T follicular helper cell (primary cell): ENCODE data around the gene SFTA2.

Source experiments
- DNase-seq: peaks from one replicate; pipeline ENCODE4 v3.0.0-alpha.2; 2020; ENCODE audit warnings: low read depth

The SFTA2 gene

GRCh38 chr6:30889921-30890645 is 41.9 kb downstream of the SFTA2 start:
- no peak for DNase-seq

- no peak for DNase-seq
Measured at GRCh38 chr6:30889496-30889885, 42.5 kb downstream of the SFTA2 start.

- DNase-seq, result no peak
Measured at GRCh38 chr6:30888816-30889495, 43.0 kb downstream of the SFTA2 start.

GRCh38 chr6:30887901-30888815 is 43.8 kb downstream of the SFTA2 start:
- DNase-seq, result no peak

GRCh38 chr6:30886897-30887255 is 45.1 kb downstream of the SFTA2 start:
- no peak for DNase-seq

- no peak for DNase-seq
Measured at GRCh38 chr6:30885999-30886896, 45.7 kb downstream of the SFTA2 start.

- DNase-seq, result no peak
Measured at GRCh38 chr6:30885481-30885998, 46.4 kb downstream of the SFTA2 start.

GRCh38 chr6:30884521-30885480 is 47.2 kb downstream of the SFTA2 start:
- no peak for DNase-seq

GRCh38 chr6:30883685-30884520 is 48.1 kb downstream of the SFTA2 start, which contains the start of gene DDR1:
DDR1 (plus strand) TSS chr6:30884519; CDS start chr6:30888730, 4,211 bp downstream.
- peak; percentile 27 for DNase-seq

- no peak for DNase-seq
Measured at GRCh38 chr6:30882759-30883684, 48.9 kb downstream of the SFTA2 start.

- no peak for DNase-seq
Measured at GRCh38 chr6:30882204-30882758, 49.7 kb downstream of the SFTA2 start.

GRCh38 chr6:30881392-30882203 is 50.4 kb downstream of the SFTA2 start:
- no peak for DNase-seq
